ACC112 (cell line): ENCODE measurements around the gene EVC.

Experiments used
- H2AFZ ChIP-seq: fragments of 200-600 bp; sonication (generic); one replicate; pipeline ENCODE4 v1.6.0; 2017; ENCODE audit warnings: antibody characterized with exemption, low read length; ENCODE audit not compliant: unreplicated experiment
- H3K27ac ChIP-seq: fragments of 200-600 bp; sonication (generic); 2 replicates; pipeline ENCODE4 v1.5.1; 2014; ENCODE audit warnings: low read depth, mild to moderate bottlenecking, antibody characterized with exemption, low read length, moderate library complexity
- H3K27me3 ChIP-seq: fragments of 200-600 bp; sonication (generic); 2 replicates; pipeline ENCODE4 v1.6.1; 2014; ENCODE audit warnings: mild to moderate bottlenecking, antibody characterized with exemption, low read length, moderate library complexity, mixed read lengths; ENCODE audit not compliant: insufficient read depth
- H3K36me3 ChIP-seq: fragments of 200-600 bp; sonication (generic); 2 replicates; pipeline ENCODE4 v1.6.1; 2016; ENCODE audit warnings: mild to moderate bottlenecking, antibody characterized with exemption, low read length, moderate library complexity, mixed read lengths; ENCODE audit not compliant: insufficient read depth
- H3K4me1 ChIP-seq: fragments of 200-600 bp; sonication (generic); one replicate; pipeline ENCODE4 v1.6.1; 2016; ENCODE audit warnings: low read length, mixed read lengths; ENCODE audit not compliant: insufficient read depth, unreplicated experiment, control insufficient read depth
- H3K4me3 ChIP-seq: fragments of 200-600 bp; sonication (generic); 2 replicates; pipeline ENCODE4 v1.5.1; 2014; ENCODE audit warnings: mild to moderate bottlenecking, low read depth, low read length
- H3K79me2 ChIP-seq: fragments of 200-600 bp; sonication (generic); one replicate; pipeline ENCODE4 v1.6.0; 2016; ENCODE audit warnings: low read length; ENCODE audit not compliant: control insufficient read depth, unreplicated experiment, insufficient read depth

The EVC gene

DNA sequence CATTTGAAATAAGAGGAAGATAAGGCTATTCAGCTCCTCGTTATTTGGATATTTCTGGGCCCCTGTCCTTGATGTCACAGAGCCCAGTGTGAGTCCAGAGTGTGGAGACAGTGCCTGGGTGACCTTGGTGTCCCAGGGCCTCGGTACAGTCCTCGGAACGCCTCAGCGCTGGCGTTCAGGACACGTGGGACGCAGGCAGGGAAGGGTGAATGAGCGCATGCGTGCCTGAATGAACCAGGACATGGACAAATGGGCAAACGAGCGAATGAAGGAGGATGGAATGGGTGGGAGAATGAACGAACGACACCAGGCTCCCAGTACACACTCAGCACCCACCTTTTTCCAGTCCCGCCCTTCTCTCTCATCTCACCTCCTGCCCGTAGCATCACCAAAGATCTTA, 44.2 kb downstream of the EVC start:
- H3K36me3 ChIP-seq = peaks cover 21% of the 10 kb centered on the region; the same call in 1 of the 2 replicates
- no peaks in the 10 kb centered on the region for H3K27me3 ChIP-seq
- H3K4me3 ChIP-seq = no peak overlapping the region
- no peak overlapping the region for H2AFZ ChIP-seq
- peaks cover 73% of the 10 kb centered on the region for H3K4me1 ChIP-seq
- H3K27ac ChIP-seq = peak overlapping the region; percentile 99; the same call in 1 of the 2 replicates
- peaks cover 4% of the 10 kb centered on the region for H3K79me2 ChIP-seq

DNA sequence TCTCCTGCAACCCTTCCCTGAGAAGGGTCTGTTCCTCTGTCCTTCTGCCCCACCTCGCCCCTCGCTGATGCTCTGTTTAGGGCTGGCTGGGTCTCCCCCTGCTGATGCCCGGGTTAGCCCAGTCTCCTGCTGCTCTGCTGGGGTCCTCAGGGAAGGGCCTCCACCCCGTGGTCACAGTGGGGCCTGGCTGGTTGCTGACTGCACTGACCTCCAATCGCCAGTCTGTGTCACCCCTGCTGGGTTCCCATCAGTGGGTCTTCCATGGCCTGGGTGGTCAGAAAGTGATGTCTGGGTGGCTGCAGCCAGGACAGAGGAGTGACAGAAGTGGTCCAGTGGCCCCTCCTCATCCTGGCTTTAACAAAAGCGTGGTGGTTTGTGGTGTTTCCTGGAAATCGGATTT, 44.7 kb downstream of the EVC start:
- Histone ChIP-seq H2AFZ (no peak overlapping the region), H3K4me1 (peaks cover 70% of the 10 kb centered on the region), H3K79me2 (peaks cover 4% of the 10 kb centered on the region), H3K4me3 (no peak overlapping the region), H3K27ac (peak overlapping the region; percentile 99; the same call in 1 of the 2 replicates), H3K27me3 (no peaks in the 10 kb centered on the region), H3K36me3 (peaks cover 21% of the 10 kb centered on the region; the same call in 1 of the 2 replicates)

DNA sequence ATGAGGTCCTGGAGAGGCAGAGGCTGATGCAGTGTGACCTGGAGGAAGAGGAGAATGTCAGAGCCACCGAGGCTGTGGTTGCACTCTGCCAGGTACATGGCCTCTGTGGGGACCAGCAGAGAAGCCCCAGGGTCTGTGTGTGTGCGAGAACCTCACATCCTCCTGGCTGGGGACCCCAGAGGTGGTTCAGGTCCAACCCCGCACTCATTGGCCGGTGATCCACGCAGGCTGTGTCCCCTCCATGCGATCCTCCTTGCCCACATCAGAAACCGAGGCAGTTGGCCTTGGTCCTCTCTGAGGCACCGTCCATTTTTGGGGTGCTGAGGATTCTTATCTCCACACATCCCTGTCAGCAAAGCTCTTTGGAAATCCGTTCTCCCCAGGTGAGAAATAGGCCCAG, 45.3 kb downstream of the EVC start:
- H3K27me3 ChIP-seq = no peaks in the 10 kb centered on the region
- H3K79me2 ChIP-seq = peaks cover 4% of the 10 kb centered on the region
- H3K4me3 ChIP-seq = no peak overlapping the region
- peaks cover 26% of the 10 kb centered on the region; the same call in 1 of the 2 replicates for H3K36me3 ChIP-seq
- H3K4me1 ChIP-seq = peaks cover 64% of the 10 kb centered on the region
- peak overlapping the region; percentile 99; the same call in 1 of the 2 replicates for H3K27ac ChIP-seq
- H2AFZ ChIP-seq = no peak overlapping the region

GRCh38 chr4:5757091-5757490, 46.1 kb downstream of the EVC start:
- H3K4me3 ChIP-seq = no peak overlapping the region
- H3K27me3 ChIP-seq = no peaks in the 10 kb centered on the region
- H3K4me1 ChIP-seq = peaks cover 55% of the 10 kb centered on the region
- peaks cover 26% of the 10 kb centered on the region; the same call in 1 of the 2 replicates for H3K36me3 ChIP-seq
- peak overlapping the region; percentile 99 for H3K27ac ChIP-seq
- no peak overlapping the region for H2AFZ ChIP-seq
- H3K79me2 ChIP-seq = peaks cover 4% of the 10 kb centered on the region

DNA sequence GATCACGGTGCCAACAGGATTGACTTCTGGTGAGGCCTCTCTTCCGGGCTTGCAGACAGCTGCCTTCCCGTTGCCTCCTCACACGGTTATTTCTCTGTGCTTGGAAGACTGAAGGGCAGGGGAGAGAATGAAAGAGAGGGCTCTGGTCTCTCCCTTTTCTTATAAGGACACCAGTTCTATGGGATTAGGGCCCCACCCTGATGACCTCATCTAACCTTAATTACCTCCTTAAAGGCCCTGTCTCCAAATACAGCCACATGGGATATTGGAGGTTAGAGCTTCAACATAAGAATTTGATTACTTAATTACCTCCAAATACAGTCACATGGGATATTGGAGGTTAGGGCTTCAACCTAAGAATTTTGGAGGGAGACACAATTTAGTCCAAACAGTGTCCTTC, 46.5 kb downstream of the EVC start:
- Histone ChIP-seq H3K36me3 (peaks cover 26% of the 10 kb centered on the region; the same call in 1 of the 2 replicates), H3K27me3 (no peaks in the 10 kb centered on the region), H3K27ac (peak overlapping the region; percentile 99), H2AFZ (no peak overlapping the region), H3K4me3 (no peak overlapping the region), H3K4me1 (peaks cover 52% of the 10 kb centered on the region), H3K79me2 (peaks cover 4% of the 10 kb centered on the region)

GRCh38 chr4:5757954-5758353, 47.0 kb downstream of the EVC start:
- Histone ChIP-seq H3K27ac (peak overlapping the region; percentile 99), H3K36me3 (peaks cover 26% of the 10 kb centered on the region; the same call in 1 of the 2 replicates), H3K4me1 (peaks cover 47% of the 10 kb centered on the region), H2AFZ (no peak overlapping the region), H3K79me2 (peaks cover 4% of the 10 kb centered on the region), H3K27me3 (no peaks in the 10 kb centered on the region), H3K4me3 (no peak overlapping the region)

DNA sequence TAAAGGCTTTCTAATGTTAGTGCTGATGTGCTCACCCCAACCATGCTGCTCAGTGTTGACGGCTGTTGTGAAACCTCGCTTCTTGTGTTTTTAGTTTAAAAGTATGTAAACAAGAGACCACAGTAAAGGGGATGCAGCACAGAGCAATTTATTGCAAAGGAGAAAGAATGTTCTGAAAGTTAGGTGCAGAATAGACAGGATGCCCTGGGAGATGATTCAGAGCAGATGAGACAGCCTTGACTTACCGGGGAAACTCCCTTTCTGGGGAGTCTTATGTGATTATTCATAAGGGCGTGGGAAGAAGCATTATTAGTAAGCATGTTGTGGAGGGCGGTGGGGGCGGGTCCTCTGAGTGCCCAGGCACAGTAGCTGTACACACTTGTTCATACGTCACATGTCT, 47.7 kb downstream of the EVC start:
- peaks cover 40% of the 10 kb centered on the region for H3K4me1 ChIP-seq
- H3K36me3 ChIP-seq = peaks cover 26% of the 10 kb centered on the region; the same call in 1 of the 2 replicates
- H3K79me2 ChIP-seq = peaks cover 4% of the 10 kb centered on the region
- no peak overlapping the region for H2AFZ ChIP-seq
- H3K27me3 ChIP-seq = no peaks in the 10 kb centered on the region
- peak overlapping the region; percentile 99 for H3K27ac ChIP-seq
- H3K4me3 ChIP-seq = no peak overlapping the region

DNA sequence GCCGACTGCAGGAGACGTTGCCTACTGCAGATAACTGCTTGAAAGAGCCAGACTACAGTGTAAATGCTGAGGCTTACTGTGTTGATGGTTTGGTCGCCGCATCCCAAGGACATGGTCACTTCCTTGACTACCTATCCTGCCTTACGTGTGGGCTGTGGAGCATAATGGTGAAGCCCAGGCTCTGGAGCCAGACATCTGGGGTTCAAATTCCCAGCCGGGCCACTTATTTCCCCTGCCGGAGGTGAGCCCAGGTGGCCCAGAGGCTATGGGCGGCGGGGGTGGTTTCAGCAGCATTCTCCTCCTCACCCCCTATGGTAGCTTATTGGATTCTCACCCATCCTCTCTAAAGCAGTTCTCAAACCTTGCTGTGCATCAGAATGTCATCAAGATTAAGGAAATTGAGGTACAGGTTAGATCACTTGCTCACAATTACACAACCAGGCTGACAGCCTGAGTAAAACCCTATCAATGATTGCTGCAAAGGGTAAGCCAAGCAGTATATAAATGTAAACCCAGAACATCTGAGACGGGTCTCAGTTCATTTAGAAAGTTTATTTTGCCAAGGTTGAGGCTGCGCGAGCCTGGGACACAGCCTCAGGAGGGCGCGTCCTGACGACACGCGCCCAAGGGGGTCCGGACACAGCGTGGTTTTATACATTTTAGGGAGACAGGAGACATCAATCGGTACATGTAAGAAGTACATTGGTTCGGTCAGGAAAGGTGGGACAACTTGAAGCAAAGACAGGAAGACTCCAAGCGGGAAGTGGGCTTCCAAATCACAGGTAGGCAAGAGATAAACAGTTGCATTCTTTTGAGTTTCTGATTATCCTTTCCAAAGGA, 48.5 kb downstream of the EVC start:
- peaks cover 34% of the 10 kb centered on the region for H3K4me1 ChIP-seq
- peaks cover 26% of the 10 kb centered on the region; the same call in 1 of the 2 replicates for H3K36me3 ChIP-seq
- H3K79me2 ChIP-seq = peaks cover 4% of the 10 kb centered on the region
- H3K4me3 ChIP-seq = no peak overlapping the region
- H2AFZ ChIP-seq = no peak overlapping the region
- peak overlapping the region; percentile 65; the same call in 1 of the 2 replicates for H3K27ac ChIP-seq
- H3K27me3 ChIP-seq = no peaks in the 10 kb centered on the region

DNA sequence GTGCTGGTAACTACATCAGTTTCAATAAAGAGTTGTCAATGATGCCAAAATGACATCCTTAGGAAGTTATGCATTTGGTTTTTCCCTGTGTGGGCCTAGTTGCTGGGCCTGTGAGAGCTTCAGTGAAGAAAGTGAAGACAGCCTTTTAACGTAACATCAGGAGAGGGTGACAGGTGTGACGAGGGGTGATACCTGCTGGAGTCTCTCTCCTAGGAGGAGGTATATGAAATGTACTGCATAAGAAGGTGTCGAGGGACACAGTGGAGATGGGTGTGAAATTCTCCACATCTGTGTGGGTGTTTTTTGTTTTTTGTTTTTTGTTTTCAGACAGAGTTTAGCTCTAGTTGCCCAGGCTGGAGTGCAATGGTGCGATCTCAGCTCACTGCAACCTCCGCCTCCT, 49.2 kb downstream of the EVC start:
- Histone ChIP-seq H3K4me3 (no peak overlapping the region), H3K79me2 (peaks cover 4% of the 10 kb centered on the region), H3K4me1 (peaks cover 33% of the 10 kb centered on the region), H3K36me3 (peaks cover 26% of the 10 kb centered on the region; the same call in 1 of the 2 replicates), H2AFZ (no peak overlapping the region), H3K27ac (peak overlapping the region; percentile 65; the same call in 1 of the 2 replicates), H3K27me3 (no peaks in the 10 kb centered on the region)

- Histone ChIP-seq H3K27ac (no peak overlapping the region), H3K79me2 (peaks cover 4% of the 10 kb centered on the region), H3K4me3 (no peak overlapping the region), H3K36me3 (peaks cover 23% of the 10 kb centered on the region; the same call in 1 of the 2 replicates), H3K27me3 (no peaks in the 10 kb centered on the region), H2AFZ (no peak overlapping the region), H3K4me1 (peaks cover 33% of the 10 kb centered on the region)
These were observed 50.0 kb downstream of the EVC start for GRCh38 chr4:5760936-5761480.
